ENCODE results near the gene CALHM4. TPM values are rescaled to one million over a fixed set of nuclear protein-coding genes. Genes with fewer than 3 reads are reported as not detected.

The CALHM4 gene
- total and polyA plus RNA-seq, 2 of the 13 experiments (the other 11 are each of a cell fraction or from before 2014, with no cell fraction given) = not detected

- Histone ChIP-seq H2AFZ (ENCODE audit: low read length) (peak overlapping the region; percentile 32), H3K9me3 (ENCODE audit: low read length) (no peaks in the 10 kb centered on the region), H3K27me3 (ENCODE audit: control insufficient read depth in 1 of 2, insufficient read depth in 2 of 2, low read length in 2 of 2) (peaks cover 0 to 13% of the 10 kb centered on the region in 2 experiments; a peak in 3 of 5 replicates), H4K20me1 (ENCODE audit: insufficient read depth, low read length) (no peaks in the 10 kb centered on the region), H3K4me2 (ENCODE audit: low read depth, low read length) (no peak overlapping the region), H3K27ac (ENCODE audit: extremely low read length, insufficient read depth, low read length) (no peak overlapping the region), H3K4me1 (ENCODE audit: insufficient read depth, low read length) (peaks cover 15% of the 10 kb centered on the region), H3K4me3 (replicated peaks in 1 of 3; ENCODE audit: insufficient read depth in 1 of 3, low read depth in 2 of 3, low read length in 3 of 3) (no peak overlapping the region), H3K9ac (ENCODE audit: insufficient read depth, low read depth, low read length) (no peak overlapping the region), H3K36me3 (replicated peaks in 1 of 2; ENCODE audit: control insufficient read depth in 1 of 2, insufficient read depth in 2 of 2, low read length in 2 of 2) (no peaks in the 10 kb centered on the region), H3K79me2 (ENCODE audit: insufficient read depth, low read length) (no peaks in the 10 kb centered on the region)
- ATAC-seq (peak; percentile 83), DNase-seq (ENCODE audit: low spot score) (peak; percentile 66), FAIRE-seq (peak; percentile 21)
- in situ Hi-C loops (cut with HindIII; ENCODE audit: extremely low pct_ligation_motif_present, low pct_unique_long_range_greater_than_20kb) (loop anchor here (10.0 kb wide), 1 partner anchor 247 kb away; no protein-coding TSS in a partner anchor), intact Hi-C loops (cut with micrococcal nuclease; ENCODE audit: unreplicated experiment) (loop anchor here (1.0 to 10.0 kb wide), 5 partner anchors 88 to 315 kb away; no protein-coding TSS in a partner anchor)
- 57% methylated on average over 12 of the region's 12 CpGs for WGBS (ENCODE audit: low lambda C conversion rate)
- CTCF ChIA-PET (ENCODE audit: low intra/inter-chr PET ratio, low total read pairs) = interaction anchor here (0.7 to 2.4 kb wide), 5 partner anchors 21 to 314 kb away, joined by 3 to 21 read pairs (median 13); partner anchors contain the start of gene CALHM5
- TF ChIP-seq RAD21 (CRISPR knock-in tag; IDR thresholded peaks at IDR 0.05) (peak; percentile 52; the same call in 1 of the 2 replicates), ZNF121 (CRISPR knock-in tag; IDR thresholded peaks at IDR 0.05) (0 out of 2 replicates have a peak, but pooled peaks have one; percentile 26), STAG1 (CRISPR knock-in tag; IDR thresholded peaks at IDR 0.05) (peak; percentile 63), SMC3 (IDR thresholded peaks at IDR 0.05; ENCODE audit: low read length) (peak; percentile 72), CTCF (CRISPR knock-in tag; IDR thresholded peaks at IDR 0.05) (peak; percentile 73), AHDC1 (CRISPR knock-in tag; IDR thresholded peaks at IDR 0.05; ENCODE audit: borderline replicate concordance) (no peak), ZNF678 (CRISPR knock-in tag; IDR thresholded peaks at IDR 0.05) (no peak)
- no TSS peak for BruUV-seq (replicated peaks)
- POLR2A ChIA-PET = interaction anchor here (1.9 kb wide), 1 partner anchor 39 kb away, joined by 6 read pairs; the partner anchor contains the start of gene RWDD1
Observed at GRCh38 chr6:116531675-116532570, 21.6 kb upstream of the CALHM4 start.
